Measurements from ENCODE around the gene NHP2.
"Not testable (repeated sequence)": the region's sequence is repeated elsewhere in the genome, so short reads cannot be mapped to it uniquely, and the experiment has no call there.

Gene NHP2

GRCh38 chr5:178130234-178130575, 23.5 kb downstream of the NHP2 start:
- not testable (repeated sequence) for DNase-seq

- no peak for DNase-seq
These were observed 24.4 kb downstream of the NHP2 start for GRCh38 chr5:178129296-178129695.

GRCh38 chr5:178127300-178128009, 26.2 kb downstream of the NHP2 start:
- DNase-seq = not testable (repeated sequence)

- DNase-seq = no peak
These were observed 27.1 kb downstream of the NHP2 start for GRCh38 chr5:178126556-178126955.

GRCh38 chr5:178125253-178125906, 28.3 kb downstream of the NHP2 start:
- no peak for DNase-seq

GRCh38 chr5:178123966-178124925, 29.4 kb downstream of the NHP2 start:
- no peak for DNase-seq

GRCh38 chr5:178123094-178123965, 30.4 kb downstream of the NHP2 start:
- no peak for DNase-seq

- no peak for DNase-seq
These were observed 31.3 kb downstream of the NHP2 start for GRCh38 chr5:178122346-178122745.

GRCh38 chr5:178121391-178122276, 32.1 kb downstream of the NHP2 start:
- DNase-seq = no peak

- peak; percentile 72 for DNase-seq
These were observed 32.9 kb downstream of the NHP2 start for GRCh38 chr5:178120607-178121357.

GRCh38 chr5:178119915-178120606, 33.6 kb downstream of the NHP2 start:
- DNase-seq = no peak

- DNase-seq = no peak
These were observed 35.6 kb downstream of the NHP2 start for GRCh38 chr5:178117923-178118701.

- peak; percentile 70 for DNase-seq
These were observed 37.4 kb downstream of the NHP2 start for GRCh38 chr5:178116143-178116885.

GRCh38 chr5:178115814-178116142, 37.9 kb downstream of the NHP2 start:
- no peak for DNase-seq

- DNase-seq = no peak
These were observed 38.4 kb downstream of the NHP2 start for GRCh38 chr5:178115136-178115813.

- DNase-seq = peak; percentile 44
These were observed 39.2 kb downstream of the NHP2 start for GRCh38 chr5:178114325-178115135.

- DNase-seq = no peak
These were observed 39.8 kb downstream of the NHP2 start for GRCh38 chr5:178113841-178114324.

Data from T-helper 9 cell (primary cell).